NCI-H69 (cell line): ENCODE data around the gene AUTS2.

Experiments used
- DNase-seq: peaks from one replicate; lab custom pipeline; 2025; lab: John Stamatoyannopoulos, UW

The AUTS2 gene

DNA sequence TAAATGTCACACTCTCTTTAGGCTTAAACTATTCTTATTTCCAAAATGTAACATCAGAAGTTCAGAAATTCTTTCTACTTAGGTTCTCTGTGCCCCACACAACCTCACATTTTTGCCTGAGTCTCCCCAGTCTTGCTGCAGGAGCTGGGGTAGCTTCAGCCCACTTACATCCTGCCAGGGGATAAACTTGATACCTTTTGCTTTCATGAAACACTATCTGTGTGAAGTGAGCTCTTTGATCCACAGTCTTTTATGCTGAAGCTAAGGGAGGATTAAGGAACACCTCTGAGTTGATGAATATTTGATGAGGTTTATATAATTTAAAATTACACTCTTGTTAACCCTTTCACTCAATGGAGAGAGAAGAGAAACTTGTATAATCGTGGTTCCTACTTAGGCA is 341.0 kb downstream of the AUTS2 start:
- peak; percentile 44 for DNase-seq

- peak; percentile 85 for DNase-seq
These were observed 342.9 kb downstream of the AUTS2 start for GRCh38 chr7:69941077-69941651.

GRCh38 chr7:69942573-69942972 is 344.3 kb downstream of the AUTS2 start:
- DNase-seq, result peak; percentile 22

DNA sequence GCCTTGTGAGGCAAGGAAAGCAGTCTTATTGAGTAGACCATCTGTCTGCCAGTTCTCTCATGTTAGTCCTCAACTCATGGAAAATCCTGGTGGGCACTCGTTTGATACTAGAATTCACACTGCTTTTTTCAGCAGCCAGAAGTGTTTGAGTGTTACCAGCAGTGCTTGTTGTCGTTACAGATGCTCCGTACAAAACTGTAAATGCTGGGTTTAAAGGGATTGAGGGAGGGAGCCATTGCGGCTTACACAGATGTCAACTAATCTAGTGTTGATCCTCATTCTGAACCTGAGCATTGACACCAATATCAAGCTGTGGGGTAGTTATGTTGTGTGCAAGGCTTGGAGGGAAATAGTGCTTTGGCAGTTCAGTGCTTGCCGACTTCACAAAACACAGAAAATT is 348.6 kb downstream of the AUTS2 start:
- no peak for DNase-seq

DNA sequence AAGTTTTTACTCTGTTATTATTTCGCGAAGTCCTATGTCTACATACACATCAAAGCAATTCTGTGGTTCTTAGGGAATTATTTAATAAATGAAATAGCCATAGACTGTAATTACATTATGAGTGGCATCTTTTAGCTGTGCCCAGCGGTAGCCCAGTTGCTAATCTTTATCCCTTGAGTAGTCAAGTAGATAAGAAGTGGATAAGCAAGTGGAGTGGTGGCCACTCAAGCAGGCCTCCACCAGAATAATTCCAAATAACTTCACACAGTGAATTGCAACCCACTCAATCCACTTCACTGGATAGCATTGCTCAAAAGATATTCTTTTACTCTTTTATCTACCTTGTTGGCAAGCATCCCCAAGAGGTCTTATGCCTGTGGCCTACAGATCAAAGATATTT is 349.7 kb downstream of the AUTS2 start:
- no peak for DNase-seq

- DNase-seq, result no peak
These were observed 350.8 kb downstream of the AUTS2 start for GRCh38 chr7:69949122-69949521.

DNA sequence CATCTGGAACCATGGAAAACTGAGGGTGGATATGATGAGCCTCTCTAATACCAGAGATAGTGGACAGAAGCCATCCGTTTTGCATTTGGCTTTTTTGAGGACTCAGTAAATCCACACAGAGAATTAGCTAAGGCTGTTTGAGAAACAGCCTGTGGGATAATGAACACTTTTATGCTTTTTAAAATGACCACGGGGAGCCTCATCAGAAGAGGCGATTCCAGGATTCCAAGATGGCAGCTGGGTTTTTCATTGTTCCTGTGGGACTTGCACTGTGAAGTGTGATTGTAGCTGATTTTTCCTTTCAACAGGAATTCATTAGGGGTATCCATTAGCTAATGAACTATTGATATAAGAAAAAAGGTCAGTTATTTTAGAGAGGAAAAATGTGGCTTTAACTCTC is 353.2 kb downstream of the AUTS2 start:
- peak; percentile 24 for DNase-seq

DNA sequence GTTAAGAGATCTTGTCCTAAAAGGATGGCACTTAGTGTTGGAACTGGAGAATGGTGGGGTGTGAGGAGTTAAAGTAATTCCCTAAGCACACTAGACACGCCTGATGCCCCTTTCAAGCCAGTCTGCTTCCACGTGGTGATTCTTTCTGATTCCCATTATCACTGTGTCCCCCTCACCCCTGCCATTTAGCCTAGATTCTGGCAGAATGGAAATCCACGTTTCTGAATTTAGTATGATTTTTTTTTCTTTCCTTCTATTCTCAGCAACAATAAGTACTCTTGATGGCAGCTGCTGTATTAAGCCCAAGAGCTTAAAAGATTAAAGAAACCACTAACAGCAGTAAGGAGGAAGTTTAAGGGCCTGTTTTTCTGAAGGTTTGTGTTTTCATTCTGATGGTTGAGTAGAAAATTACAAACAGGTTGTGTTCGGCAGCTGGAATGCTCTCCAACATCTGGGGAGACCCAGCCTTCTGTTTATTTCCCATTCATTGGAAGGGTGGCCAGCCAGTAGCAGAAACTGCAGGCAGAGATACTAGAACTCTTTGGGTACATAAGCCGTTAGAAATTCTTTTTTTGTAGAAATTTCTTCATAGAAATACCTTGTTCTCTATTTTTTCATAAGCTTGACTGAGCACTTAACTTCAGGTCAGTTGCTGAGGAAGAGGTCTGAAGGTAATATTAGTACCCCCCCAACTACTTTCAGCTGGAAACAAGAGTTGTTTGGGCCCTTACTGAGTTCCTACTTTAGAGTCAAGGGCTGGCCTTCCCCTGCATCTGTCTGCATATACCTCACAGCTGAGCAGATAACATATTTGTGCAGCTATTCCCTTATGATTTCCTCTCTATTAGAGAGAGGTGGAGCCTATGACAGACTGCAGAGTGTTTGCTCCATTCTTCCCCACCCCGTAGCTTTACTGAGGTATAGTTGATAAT is 355.1 kb downstream of the AUTS2 start:
- peak; percentile 50 for DNase-seq

GRCh38 chr7:69956541-69956940 is 358.3 kb downstream of the AUTS2 start:
- no peak for DNase-seq

DNA sequence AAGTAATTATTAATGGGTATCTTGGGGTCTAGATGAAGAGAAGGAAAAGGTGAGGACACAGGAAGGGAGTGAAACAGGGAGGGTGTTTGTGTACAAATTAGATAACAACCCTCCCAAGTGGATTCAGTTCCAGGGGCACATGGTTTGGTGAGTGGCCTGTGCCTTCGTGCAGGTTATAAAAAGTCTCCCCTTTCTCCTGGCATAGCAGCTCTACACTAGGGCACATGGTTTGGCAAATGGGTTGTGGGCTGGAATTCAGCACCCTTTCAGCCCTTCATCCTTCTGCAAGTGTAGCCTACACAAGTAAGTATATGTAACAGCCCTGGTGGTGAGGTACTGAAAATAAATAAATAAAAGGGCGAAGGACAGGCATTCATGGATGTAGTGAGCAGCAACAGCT is 359.4 kb downstream of the AUTS2 start:
- no peak for DNase-seq

GRCh38 chr7:69959789-69960499 is 361.7 kb downstream of the AUTS2 start:
- DNase-seq, result peak; percentile 34

GRCh38 chr7:69961436-69961835 is 363.2 kb downstream of the AUTS2 start:
- no peak for DNase-seq

GRCh38 chr7:69962186-69963065 is 364.2 kb downstream of the AUTS2 start:
- peak; percentile 71 for DNase-seq

DNA sequence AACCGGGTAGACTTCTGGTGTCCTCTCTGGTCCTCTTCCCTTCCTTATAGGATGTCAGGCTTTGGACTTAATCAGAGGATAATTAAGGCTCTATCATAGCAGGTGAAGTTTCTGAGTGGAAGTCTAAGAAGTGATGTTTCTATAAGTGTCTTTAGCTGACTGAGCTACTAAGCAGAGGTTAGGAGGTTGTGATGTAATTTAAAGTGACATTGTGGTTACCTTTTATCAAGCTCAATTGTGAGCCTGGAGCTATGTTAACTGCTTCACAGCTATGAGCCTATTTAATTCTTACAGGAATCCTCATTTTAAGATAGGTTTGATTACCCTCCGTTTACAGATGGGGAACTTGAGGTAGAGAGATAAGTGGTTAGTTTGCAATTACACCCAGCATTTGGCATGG is 365.1 kb downstream of the AUTS2 start:
- DNase-seq, result no peak

DNA sequence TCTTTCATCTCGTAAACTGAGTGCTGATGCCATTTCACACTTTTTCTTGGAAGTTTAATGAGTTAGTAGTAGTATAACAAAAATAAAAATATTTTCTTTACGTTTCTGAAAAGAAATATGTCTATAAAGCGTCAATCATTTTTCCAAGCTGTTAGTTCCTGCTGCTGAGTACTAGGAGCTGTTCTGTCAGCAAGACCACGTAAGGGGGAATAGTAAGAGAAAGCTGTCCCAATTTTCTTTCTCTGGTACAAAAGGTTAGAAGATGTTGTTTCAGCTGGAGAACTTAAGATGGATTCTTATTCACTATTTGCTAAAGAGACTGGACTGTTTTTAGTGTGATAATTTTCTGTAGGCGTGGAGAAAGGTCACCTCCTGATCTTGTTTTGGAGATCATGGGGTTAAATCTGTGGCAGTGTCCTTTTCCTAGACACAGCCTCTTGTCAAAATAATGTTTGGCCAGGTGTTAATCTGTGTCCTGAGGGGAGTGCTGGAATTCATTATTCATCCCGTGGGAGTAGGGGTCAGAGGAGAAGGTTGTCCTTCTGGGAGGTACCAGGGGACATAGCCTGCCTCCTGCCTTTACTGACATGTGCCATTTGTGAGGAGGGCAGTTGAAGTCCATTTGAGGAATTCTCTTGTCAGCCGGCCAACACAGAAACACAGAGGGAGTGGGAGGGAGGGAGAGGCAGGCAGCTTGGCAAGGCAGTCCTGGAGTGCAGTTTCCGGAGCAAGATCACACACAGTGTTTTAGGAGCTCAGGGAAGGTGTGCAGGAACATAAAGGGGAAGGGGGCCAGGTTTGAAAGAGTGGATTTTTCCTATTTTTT is 368.7 kb downstream of the AUTS2 start:
- DNase-seq, result peak; percentile 79

DNA sequence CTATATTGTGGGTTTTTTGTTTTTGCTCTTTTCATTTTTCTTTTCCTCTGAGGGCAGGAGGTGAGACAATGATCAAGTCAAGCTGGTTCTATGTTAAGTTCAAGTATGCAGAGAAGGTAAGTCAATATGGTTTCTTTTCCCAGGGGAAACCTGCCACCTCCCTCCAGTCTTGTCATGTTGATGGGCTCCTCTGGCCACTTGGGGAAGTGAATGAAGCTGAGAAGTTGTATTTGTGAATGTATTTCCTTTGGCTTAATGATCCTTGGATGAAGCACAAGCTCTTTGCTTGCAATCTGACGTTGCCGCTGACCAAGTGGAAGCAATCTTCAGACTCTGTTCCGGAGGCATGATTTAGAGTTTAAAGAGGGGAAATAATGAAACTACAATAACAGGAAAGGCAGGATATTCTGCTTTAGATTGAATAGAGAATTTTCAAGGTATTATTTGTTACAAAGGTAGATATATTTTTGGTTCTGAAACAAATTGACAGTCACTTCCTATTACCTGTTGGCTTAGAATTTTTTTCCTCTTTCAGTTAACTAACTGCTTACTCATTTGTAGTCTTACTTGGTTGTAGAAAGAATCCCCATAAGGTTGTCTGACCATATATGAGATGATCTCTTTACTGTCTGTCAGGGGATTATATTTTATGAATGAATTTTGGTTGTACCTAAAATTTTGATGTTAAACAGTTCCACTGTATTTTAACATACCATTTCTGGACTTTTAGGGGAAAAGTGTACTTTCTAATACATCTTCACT is 369.6 kb downstream of the AUTS2 start:
- peak; percentile 50 for DNase-seq

DNA sequence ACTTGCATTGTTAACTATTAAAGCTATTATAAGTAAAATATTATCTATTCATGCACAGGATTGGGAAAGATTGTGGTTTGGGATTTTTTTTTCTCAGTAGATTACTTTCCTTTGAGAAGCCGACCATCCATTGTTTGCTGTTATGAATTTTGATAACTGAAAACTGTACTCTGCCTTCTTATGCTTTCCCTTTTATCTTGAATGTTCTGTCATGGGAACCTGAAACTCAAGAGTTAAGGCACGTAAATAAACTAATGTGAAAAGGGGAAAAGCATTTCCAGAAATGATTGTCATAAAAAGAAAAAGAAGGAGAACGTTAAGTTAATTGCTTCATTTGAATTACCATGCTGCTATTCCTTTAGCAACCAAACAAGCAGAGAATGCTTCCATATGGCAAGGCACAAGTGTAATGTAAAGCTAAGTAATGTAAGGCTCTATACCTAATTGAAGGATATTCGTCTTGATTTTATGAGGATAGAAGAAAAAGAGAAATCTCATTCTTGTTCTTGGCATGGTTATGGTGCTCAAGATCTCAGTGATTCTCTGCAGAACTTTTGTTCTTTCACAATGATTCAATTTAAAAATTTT is 370.8 kb downstream of the AUTS2 start:
- peak; percentile 55 for DNase-seq

- DNase-seq, result no peak
These were observed 383.4 kb downstream of the AUTS2 start for GRCh38 chr7:69981646-69982045.

- DNase-seq, result no peak
These were observed 383.9 kb downstream of the AUTS2 start for GRCh38 chr7:69982197-69982596.

- no peak for DNase-seq
These were observed 391.3 kb downstream of the AUTS2 start for GRCh38 chr7:69989551-69989950.
